GM19099 (cell line): Measurements from ENCODE around the gene NDUFA11.

Experiments used
- POLR2A ChIP-seq: IDR thresholded peaks from 3 replicates; pipeline ENCODE4 v1.6.1; 2011; ENCODE audit warnings: low read depth; ENCODE audit not compliant: insufficient read length; ENCODE audit errors: extremely low read depth

Gene NDUFA11

GRCh38 chr19:5904352-5905113, 943 bp upstream of the NDUFA11 start, which contains the start of gene VMAC:
Gene VMAC (plus strand): TSS chr19:5904872. CDS start chr19:5904891, 19 bp downstream.
- TF ChIP-seq POLR2A, result peak; percentile 75

- no peak for TF ChIP-seq POLR2A
Observed at GRCh38 chr19:5903056-5903623, 450 bp downstream of the NDUFA11 start.

- TF ChIP-seq POLR2A, result no peak
Observed at GRCh38 chr19:5900976-5901375, 2.6 kb downstream of the NDUFA11 start.

- TF ChIP-seq POLR2A, result no peak
Observed at GRCh38 chr19:5899728-5900526, 3.7 kb downstream of the NDUFA11 start.

- TF ChIP-seq POLR2A, result no peak
Observed at GRCh38 chr19:5897189-5897969, 6.2 kb downstream of the NDUFA11 start.

GRCh38 chr19:5896365-5897076, 7.1 kb downstream of the NDUFA11 start:
- no peak for TF ChIP-seq POLR2A

- no peak for TF ChIP-seq POLR2A
Observed at GRCh38 chr19:5895890-5896289, 7.7 kb downstream of the NDUFA11 start.

- TF ChIP-seq POLR2A, result no peak
Observed at GRCh38 chr19:5895409-5895808, 8.2 kb downstream of the NDUFA11 start.

- TF ChIP-seq POLR2A, result no peak
Observed at GRCh38 chr19:5894704-5895349, 8.8 kb downstream of the NDUFA11 start.

GRCh38 chr19:5893907-5894703, 9.5 kb downstream of the NDUFA11 start:
- no peak for TF ChIP-seq POLR2A

- no peak for TF ChIP-seq POLR2A
Observed at GRCh38 chr19:5893296-5893903, 10.2 kb downstream of the NDUFA11 start.

GRCh38 chr19:5892772-5893275, 10.8 kb downstream of the NDUFA11 start:
- TF ChIP-seq POLR2A, result no peak
